ENCODE results near the gene INIP.

- TF ChIP-seq CTCF (IDR thresholded peaks at IDR 0.05) (no peak), ZFX (IDR thresholded peaks at IDR 0.05; ENCODE audit: borderline replicate concordance) (no peak)
Observed at GRCh38 chr9:112700085-112700484, 17.8 kb downstream of the INIP start.
